ENCODE measurements around the gene PRICKLE1.

PRICKLE1 gene

GRCh38 chr12:42588524-42589464 lies 752 bp downstream of the PRICKLE1 start:
- DNase-seq (ENCODE audit: low spot score): peak; percentile 71

GRCh38 chr12:42587601-42588523 lies 1.7 kb downstream of the PRICKLE1 start:
- peak; percentile 20 for DNase-seq (ENCODE audit: low spot score)

- DNase-seq (ENCODE audit: low spot score): no peak
Observed at GRCh38 chr12:42586268-42586667, 3.3 kb downstream of the PRICKLE1 start.

- DNase-seq (ENCODE audit: low spot score): no peak
Observed at GRCh38 chr12:42585841-42586216, 3.7 kb downstream of the PRICKLE1 start.

GRCh38 chr12:42585154-42585840 lies 4.2 kb downstream of the PRICKLE1 start:
- no peak for DNase-seq (ENCODE audit: low spot score)

- peak; percentile 12 for DNase-seq (ENCODE audit: low spot score)
Observed at GRCh38 chr12:42584651-42585111, 4.9 kb downstream of the PRICKLE1 start.

- no peak for DNase-seq (ENCODE audit: low spot score)
Observed at GRCh38 chr12:42583016-42583415, 6.5 kb downstream of the PRICKLE1 start.

GRCh38 chr12:42582498-42582897 lies 7.0 kb downstream of the PRICKLE1 start:
- DNase-seq (ENCODE audit: low spot score): no peak

GRCh38 chr12:42582050-42582449 lies 7.5 kb downstream of the PRICKLE1 start:
- no peak for DNase-seq (ENCODE audit: low spot score)

GRCh38 chr12:42576374-42576773 lies 13.2 kb downstream of the PRICKLE1 start:
- no peak for DNase-seq (ENCODE audit: low spot score)

- DNase-seq (ENCODE audit: low spot score): no peak
Observed at GRCh38 chr12:42575717-42576116, 13.8 kb downstream of the PRICKLE1 start.

- no peak for DNase-seq (ENCODE audit: low spot score)
Observed at GRCh38 chr12:42574851-42575266, 14.7 kb downstream of the PRICKLE1 start.

GRCh38 chr12:42571327-42572009 lies 18.1 kb downstream of the PRICKLE1 start:
- no peak for DNase-seq (ENCODE audit: low spot score)

GRCh38 chr12:42570076-42570475 lies 19.5 kb downstream of the PRICKLE1 start:
- no peak for DNase-seq (ENCODE audit: low spot score)

- peak; percentile 63 for DNase-seq (ENCODE audit: low spot score)
Observed at GRCh38 chr12:42568952-42569915, 20.3 kb downstream of the PRICKLE1 start.

GRCh38 chr12:42565633-42566032 lies 23.9 kb downstream of the PRICKLE1 start:
- DNase-seq (ENCODE audit: low spot score): peak; percentile 10

- no peak for DNase-seq (ENCODE audit: low spot score)
Observed at GRCh38 chr12:42564996-42565395, 24.6 kb downstream of the PRICKLE1 start.

- DNase-seq (ENCODE audit: low spot score): no peak
Observed at GRCh38 chr12:42564556-42564955, 25.0 kb downstream of the PRICKLE1 start.

GRCh38 chr12:42560977-42561376 lies 28.6 kb downstream of the PRICKLE1 start:
- no peak for DNase-seq (ENCODE audit: low spot score)
